Smooth muscle cell (in vitro differentiated cells): ENCODE measurements around the gene SLC43A2. TPM values are rescaled to one million over a fixed set of nuclear protein-coding genes. Genes with fewer than 3 reads are reported as not detected.

Source experiments
- DNase-seq: peaks from one replicate; lab custom pipeline; 2025; ENCODE audit not compliant: unreplicated experiment; lab: John Stamatoyannopoulos, UW
- H2AFZ ChIP-seq: fragments of 200-600 bp; sonication (generic); 2 replicates; pipeline ENCODE4 v1.6.0; 2016; ENCODE audit warnings: antibody characterized with exemption, low read depth, mild to moderate bottlenecking
- H3F3A ChIP-seq: fragments of 200-600 bp; sonication (generic); 2 replicates; pipeline ENCODE4 v1.6.0; 2017; ENCODE audit warnings: antibody characterized with exemption, low read depth
- H3K27ac ChIP-seq: fragments of 200-600 bp; sonication (generic); 2 replicates; pipeline ENCODE4 v1.5.1; 2016; ENCODE audit warnings: low read depth, mild to moderate bottlenecking
- H3K27me3 ChIP-seq: fragments of 200-600 bp; sonication (generic); 2 replicates; pipeline ENCODE4 v1.6.1; 2016; ENCODE audit warnings: low read depth, mild to moderate bottlenecking
- H3K36me3 ChIP-seq: fragments of 200-600 bp; sonication (generic); 2 replicates; pipeline ENCODE4 v1.5.1; 2016; ENCODE audit warnings: low read depth
- H3K4me1 ChIP-seq: fragments of 200-600 bp; sonication (generic); 2 replicates; pipeline ENCODE4 v1.5.1; 2016; ENCODE audit warnings: low read depth
- H3K4me2 ChIP-seq: fragments of 200-600 bp; sonication (generic); 2 replicates; pipeline ENCODE4 v1.6.0; 2016; ENCODE audit warnings: mild to moderate bottlenecking
- H3K4me3 ChIP-seq: fragments of 200-600 bp; sonication (generic); 2 replicates; pipeline ENCODE4 v1.5.1; 2016; ENCODE audit warnings: mild to moderate bottlenecking
- H3K79me2 ChIP-seq: fragments of 200-600 bp; sonication (generic); 2 replicates; pipeline ENCODE4 v1.6.0; 2016; ENCODE audit warnings: low read depth, mild to moderate bottlenecking
- H3K9ac ChIP-seq: fragments of 200-600 bp; sonication (generic); 2 replicates; pipeline ENCODE4 v1.6.0; 2016; ENCODE audit warnings: low read depth
- H3K9me3 ChIP-seq: fragments of 200-600 bp; sonication (generic); replicated peaks from 2 replicates; pipeline ENCODE4 v1.5.1; 2016; ENCODE audit warnings: low read depth
- H4K20me1 ChIP-seq: fragments of 200-600 bp; sonication (generic); 2 replicates; pipeline ENCODE4 v1.6.0; 2016; ENCODE audit warnings: low read depth
- WGBS: methylation state at CpG from one replicate; pipeline ENCODE4 v1.1.7; 2016; ENCODE audit warnings: low lambda C conversion rate; 5-methylcytosine and 5-hydroxymethylcytosine counted together
- polyA plus RNA-seq: library from polyadenylated mRNA; unstranded; fragments of >200 nt; fragmentation: Nextera tagmentation; extraction: Ambion mirVana; gene quantifications from 2 replicates; pipeline ENCODE4 v1.2.1, GENCODE V29; 2016
- total RNA-seq: library from RNA; depleted of rRNA; stranded (reverse); fragments of >200 nt; gene quantifications from 2 replicates; pipeline ENCODE4 v1.2.3, GENCODE V29; 2014
- TF ChIP-seq, protein P1 (sequence below): fragments of 200-600 bp; sonication (generic); IDR thresholded peaks from 2 replicates; pipeline ENCODE4 v1.5.1; 2017; ENCODE audit warnings: borderline replicate concordance, mild to moderate bottlenecking, antibody characterized with exemption; ENCODE audit not compliant: insufficient read depth, poor library complexity, severe bottlenecking

SLC43A2 gene
- total and polyA plus RNA-seq, 2 experiments from 2014 or later: 3.8 to 5.3 TPM

DNA sequence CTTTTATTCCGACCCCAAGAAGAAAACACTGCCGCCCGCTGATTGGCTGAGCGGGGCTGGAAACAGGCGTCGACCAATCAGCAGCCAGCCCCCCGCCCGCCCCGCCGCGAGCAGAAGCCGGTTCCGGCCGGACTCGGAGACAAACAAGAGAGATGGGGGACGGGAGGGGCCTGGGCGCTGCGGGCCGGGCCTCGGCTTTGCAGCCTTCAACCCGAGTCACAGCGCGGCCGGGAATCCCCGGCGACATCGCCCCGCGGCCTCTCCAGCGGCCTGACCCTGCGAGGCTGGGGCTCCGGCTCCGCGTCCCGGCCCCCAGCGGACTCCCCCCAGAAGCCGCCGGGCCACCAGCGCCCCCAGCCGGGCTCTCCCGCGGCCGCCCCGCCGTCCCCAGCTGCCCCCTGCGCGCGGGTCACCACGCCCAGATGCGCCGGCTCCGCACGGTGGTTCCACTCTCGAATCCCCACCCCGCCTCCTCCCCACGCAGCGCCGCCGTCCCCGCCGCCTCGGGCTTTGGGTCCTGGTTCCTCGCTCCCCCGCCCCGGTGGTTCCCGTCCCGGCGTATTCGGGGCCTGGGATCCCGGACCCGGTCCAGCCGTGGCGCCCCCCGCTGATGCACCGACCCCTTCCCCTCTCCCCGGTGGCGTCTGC is 346 bp upstream of the SLC43A2 start:
- DNase-seq: peak; percentile 75
- Histone ChIP-seq H3K36me3 (no peaks in the 10 kb centered on the region), H3K9me3 (no peaks in the 10 kb centered on the region), H4K20me1 (no peaks in the 10 kb centered on the region), H3K4me3 (peak overlapping the region; percentile 65), H2AFZ (peak overlapping the region; percentile 51), H3K9ac (peak overlapping the region; percentile 6), H3K4me2 (peak overlapping the region; percentile 97), H3K27ac (peak overlapping the region; percentile 15), H3F3A (no peaks in the 10 kb centered on the region), H3K4me1 (peaks cover 25% of the 10 kb centered on the region), H3K27me3 (no peaks in the 10 kb centered on the region), H3K79me2 (no peaks in the 10 kb centered on the region)
- TF ChIP-seq, protein P1, sequence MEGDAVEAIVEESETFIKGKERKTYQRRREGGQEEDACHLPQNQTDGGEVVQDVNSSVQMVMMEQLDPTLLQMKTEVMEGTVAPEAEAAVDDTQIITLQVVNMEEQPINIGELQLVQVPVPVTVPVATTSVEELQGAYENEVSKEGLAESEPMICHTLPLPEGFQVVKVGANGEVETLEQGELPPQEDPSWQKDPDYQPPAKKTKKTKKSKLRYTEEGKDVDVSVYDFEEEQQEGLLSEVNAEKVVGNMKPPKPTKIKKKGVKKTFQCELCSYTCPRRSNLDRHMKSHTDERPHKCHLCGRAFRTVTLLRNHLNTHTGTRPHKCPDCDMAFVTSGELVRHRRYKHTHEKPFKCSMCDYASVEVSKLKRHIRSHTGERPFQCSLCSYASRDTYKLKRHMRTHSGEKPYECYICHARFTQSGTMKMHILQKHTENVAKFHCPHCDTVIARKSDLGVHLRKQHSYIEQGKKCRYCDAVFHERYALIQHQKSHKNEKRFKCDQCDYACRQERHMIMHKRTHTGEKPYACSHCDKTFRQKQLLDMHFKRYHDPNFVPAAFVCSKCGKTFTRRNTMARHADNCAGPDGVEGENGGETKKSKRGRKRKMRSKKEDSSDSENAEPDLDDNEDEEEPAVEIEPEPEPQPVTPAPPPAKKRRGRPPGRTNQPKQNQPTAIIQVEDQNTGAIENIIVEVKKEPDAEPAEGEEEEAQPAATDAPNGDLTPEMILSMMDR: peak; percentile 36
- 2% methylated on average over 40 of the region's 77 CpGs for WGBS

DNA sequence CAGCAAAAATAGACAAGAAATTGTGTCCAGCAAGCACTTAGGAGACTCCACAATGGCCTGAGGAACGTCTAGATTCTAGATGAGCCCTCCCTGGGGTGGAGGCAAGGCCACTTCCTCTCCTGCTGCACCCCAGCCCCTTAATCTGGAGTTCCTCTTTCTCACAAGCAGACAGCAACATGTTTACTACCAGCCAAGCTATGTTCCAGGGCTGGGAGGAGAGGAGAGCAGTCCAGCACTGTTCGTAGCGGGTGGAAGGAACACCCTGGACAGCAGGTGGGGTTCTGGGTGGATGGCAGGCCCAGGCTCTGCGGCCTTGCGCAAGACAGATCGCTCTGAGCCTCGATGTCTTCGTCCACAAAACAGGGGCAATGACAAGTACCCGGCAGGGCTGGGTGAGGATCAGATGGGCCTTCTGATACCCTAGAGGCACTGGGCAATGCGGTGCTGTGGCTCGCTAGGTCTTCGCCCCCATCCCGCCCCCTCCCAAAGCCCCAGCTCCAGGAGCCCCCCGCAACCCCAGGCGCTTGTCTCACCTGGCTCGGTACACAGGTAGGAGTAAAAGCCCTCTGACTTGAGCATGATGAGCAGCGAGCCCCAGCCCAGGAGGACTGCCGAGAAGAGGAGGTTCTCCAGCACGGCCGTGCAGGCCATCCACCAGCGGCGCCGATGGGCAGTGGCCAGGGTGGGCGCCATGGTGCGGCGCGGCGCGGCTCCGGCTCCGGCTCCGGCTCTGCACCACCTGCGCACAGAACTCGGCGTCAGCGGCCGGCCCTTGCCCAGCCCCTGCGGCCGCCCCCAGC is 1.3 kb downstream of the SLC43A2 start:
- 34% methylated on average over 35 of the region's 39 CpGs for WGBS
- H3K36me3 ChIP-seq: no peaks in the 10 kb centered on the region
- H3F3A ChIP-seq: no peaks in the 10 kb centered on the region
- H3K4me2 ChIP-seq: peak overlapping the region; percentile 97
- H3K27ac ChIP-seq: no peak overlapping the region
- H3K27me3 ChIP-seq: no peaks in the 10 kb centered on the region
- no peaks in the 10 kb centered on the region for H4K20me1 ChIP-seq
- no peak for DNase-seq
- H3K79me2 ChIP-seq: no peaks in the 10 kb centered on the region
- H3K9me3 ChIP-seq: no peaks in the 10 kb centered on the region
- H2AFZ ChIP-seq: no peak overlapping the region
- peaks cover 25% of the 10 kb centered on the region for H3K4me1 ChIP-seq
- TF ChIP-seq, protein P1: no peak
- peak overlapping the region; percentile 65 for H3K4me3 ChIP-seq
- no peak overlapping the region for H3K9ac ChIP-seq

DNA sequence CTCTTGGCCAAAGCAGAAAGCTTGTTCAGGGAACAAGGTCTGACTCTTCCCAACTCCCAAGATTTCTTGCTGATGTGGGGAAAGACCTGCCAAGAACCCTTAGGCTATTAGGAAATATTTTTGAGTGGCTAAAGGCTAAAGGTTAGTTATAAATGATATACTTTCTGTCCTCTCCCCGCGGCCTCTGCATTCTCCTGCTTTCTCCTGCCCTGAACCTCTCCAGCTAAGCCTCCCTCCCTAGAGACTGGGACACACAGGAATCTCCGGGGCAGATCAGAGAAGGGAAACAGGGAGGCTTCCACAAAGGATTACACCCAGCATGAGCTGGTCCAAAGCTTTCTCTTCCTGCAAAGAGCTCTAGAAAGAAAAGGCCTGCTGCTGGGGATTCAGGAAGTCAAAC is 2.3 kb downstream of the SLC43A2 start:
- Histone ChIP-seq H3K4me2 (peak overlapping the region; percentile 40), H3F3A (no peaks in the 10 kb centered on the region), H3K27me3 (no peaks in the 10 kb centered on the region), H3K79me2 (no peaks in the 10 kb centered on the region), H3K9ac (no peak overlapping the region), H3K36me3 (no peaks in the 10 kb centered on the region), H3K27ac (no peak overlapping the region), H2AFZ (no peak overlapping the region), H3K4me1 (peaks cover 25% of the 10 kb centered on the region), H3K4me3 (no peak overlapping the region), H3K9me3 (no peaks in the 10 kb centered on the region), H4K20me1 (no peaks in the 10 kb centered on the region)
- no peak for DNase-seq
- 57% methylated on average over 3 of the region's 3 CpGs for whole genome bisulfite sequencing
- TF ChIP-seq, protein P1: no peak
